Measurements from ENCODE around the gene SLC45A2. TPM values are rescaled to one million over a fixed set of nuclear protein-coding genes. Genes with fewer than 3 reads are reported as not detected.
"Not testable (repeated sequence)": the region's sequence is repeated elsewhere in the genome, so short reads cannot be mapped to it uniquely, and the experiment has no call there.

The SLC45A2 gene
- total RNA-seq (2021) = 0.28 and 0.31 TPM in 2 replicates
- percentile 31 among the genes with signal in this experiment for Bru-seq, nascent RNA
- BruChase-seq, experiment 1, labeled RNA remaining after a 2-hour chase = percentile 27 among the genes with signal in this experiment
- percentile 22 among the genes with signal in this experiment for BruChase-seq, experiment 2, labeled RNA remaining after a 6-hour chase
- long read RNA-seq = 0 reads

GRCh38 chr5:33984671-33985124 is at the start of gene SLC45A2:
SLC45A2 (minus strand) TSS chr5:33984693; CDS start chr5:33984583, 110 bp downstream.
- intact Hi-C loops (cut with micrococcal nuclease; ENCODE audit: unreplicated experiment) = no loop called here
- no TSS peak for BruUV-seq (replicated peaks)

GRCh38 chr5:34031966-34032365 is 47.5 kb upstream of the SLC45A2 start:
- intact Hi-C loops (cut with micrococcal nuclease; ENCODE audit: unreplicated experiment) = no loop called here
- H3K4me1 ChIP-seq (ENCODE audit: insufficient read depth, low read length, poor library complexity, severe bottlenecking) = no peaks in the 10 kb centered on the region
- ChIA-PET CTCF (no interaction called here), POLR2A (ENCODE audit: low non-redundant PET) (no interaction called here)
- H3K9me3 ChIP-seq (ENCODE audit: low read depth, low read length, poor library complexity, severe bottlenecking) = no peaks in the 10 kb centered on the region
- DNase-seq (ENCODE audit: low spot score) = no peak
- no peaks in the 10 kb centered on the region for H3K36me3 ChIP-seq (ENCODE audit: insufficient read depth, low read length, poor library complexity, severe bottlenecking)
- TF ChIP-seq EZH2 (IDR thresholded peaks at IDR 0.05; ENCODE audit: borderline replicate concordance, low read depth, low read length, poor library complexity, severe bottlenecking) (no peak), CTCF (conservative IDR thresholded peaks at IDR 0.05; ENCODE audit: low read depth, low read length) (no peak)
- BruUV-seq (replicated peaks) = no TSS peak
- no peak overlapping the region for H3K27ac ChIP-seq (ENCODE audit: low read depth, low read length, poor library complexity, severe bottlenecking)
- H3K27me3 ChIP-seq (replicated peaks; ENCODE audit: insufficient read depth, low read depth, low read length, poor library complexity) = no peaks in the 10 kb centered on the region
- H3K4me3 ChIP-seq (ENCODE audit: low read depth, low read length, poor library complexity, severe bottlenecking) = no peak overlapping the region

More at GRCh38 chr5:33984671-33985124, at the start of gene SLC45A2:
- TF ChIP-seq EZH2 (IDR thresholded peaks at IDR 0.05; ENCODE audit: borderline replicate concordance, low read depth, low read length, poor library complexity, severe bottlenecking) = no peak
- TF ChIP-seq CTCF (conservative IDR thresholded peaks at IDR 0.05; ENCODE audit: low read depth, low read length) = no peak
- Histone ChIP-seq H3K27me3 (replicated peaks; ENCODE audit: insufficient read depth, low read depth, low read length, poor library complexity) (no peaks in the 10 kb centered on the region), H3K9me3 (ENCODE audit: low read depth, low read length, poor library complexity, severe bottlenecking) (no peaks in the 10 kb centered on the region), H3K27ac (ENCODE audit: low read depth, low read length, poor library complexity, severe bottlenecking) (no peak within 1 kb of the TSS), H3K36me3 (ENCODE audit: insufficient read depth, low read length, poor library complexity, severe bottlenecking) (peaks cover 6% of the 10 kb centered on the region), H3K4me1 (ENCODE audit: insufficient read depth, low read length, poor library complexity, severe bottlenecking) (no peaks in the 10 kb centered on the region), H3K4me3 (ENCODE audit: low read depth, low read length, poor library complexity, severe bottlenecking) (no peak within 1 kb of the TSS)
- POLR2A ChIA-PET (ENCODE audit: low non-redundant PET) = no interaction called here
- no peak for DNase-seq (ENCODE audit: low spot score)
- CTCF ChIA-PET = no interaction called here

- ChIA-PET CTCF (no interaction called here), POLR2A (ENCODE audit: low non-redundant PET) (no interaction called here)
- intact Hi-C loops (cut with micrococcal nuclease; ENCODE audit: unreplicated experiment) = no loop called here
- no peak for DNase-seq (ENCODE audit: low spot score)
- H3K27ac ChIP-seq (ENCODE audit: low read depth, low read length, poor library complexity, severe bottlenecking) = no peak overlapping the region
- no TSS peak for BruUV-seq (replicated peaks)
- H3K9me3 ChIP-seq (ENCODE audit: low read depth, low read length, poor library complexity, severe bottlenecking) = no peaks in the 10 kb centered on the region
- H3K4me1 ChIP-seq (ENCODE audit: insufficient read depth, low read length, poor library complexity, severe bottlenecking) = no peaks in the 10 kb centered on the region
- no peak overlapping the region for H3K4me3 ChIP-seq (ENCODE audit: low read depth, low read length, poor library complexity, severe bottlenecking)
- H3K27me3 ChIP-seq (replicated peaks; ENCODE audit: insufficient read depth, low read depth, low read length, poor library complexity) = no peaks in the 10 kb centered on the region
- no peaks in the 10 kb centered on the region for H3K36me3 ChIP-seq (ENCODE audit: insufficient read depth, low read length, poor library complexity, severe bottlenecking)
- TF ChIP-seq CTCF (conservative IDR thresholded peaks at IDR 0.05; ENCODE audit: low read depth, low read length) = no peak
- no peak for TF ChIP-seq EZH2 (IDR thresholded peaks at IDR 0.05; ENCODE audit: borderline replicate concordance, low read depth, low read length, poor library complexity, severe bottlenecking)
Observed at GRCh38 chr5:34031117-34031516, 46.6 kb upstream of the SLC45A2 start.

- intact Hi-C loops (cut with micrococcal nuclease; ENCODE audit: unreplicated experiment); H3K27me3 ChIP-seq (replicated peaks; ENCODE audit: insufficient read depth, low read depth, low read length, poor library complexity); H3K27ac ChIP-seq (ENCODE audit: low read depth, low read length, poor library complexity, severe bottlenecking); H3K4me1 ChIP-seq (ENCODE audit: insufficient read depth, low read length, poor library complexity, severe bottlenecking); CTCF ChIA-PET; H3K4me3 ChIP-seq (ENCODE audit: low read depth, low read length, poor library complexity, severe bottlenecking); BruUV-seq (replicated peaks); POLR2A ChIA-PET (ENCODE audit: low non-redundant PET); H3K9me3 ChIP-seq (ENCODE audit: low read depth, low read length, poor library complexity, severe bottlenecking); DNase-seq (ENCODE audit: low spot score); H3K36me3 ChIP-seq (ENCODE audit: insufficient read depth, low read length, poor library complexity, severe bottlenecking): not testable (repeated sequence)
Observed at GRCh38 chr5:34030585-34030984, 46.1 kb upstream of the SLC45A2 start.

All from A673 (cell line).